Activated gamma-delta T cell treated with Interleukin-2 at 50 U/mL for 16 hours (primary cell): ENCODE measurements around the gene SNTA1.
"Not testable (repeated sequence)": the region's sequence is repeated elsewhere in the genome, so short reads cannot be mapped to it uniquely, and the experiment has no call there.

ENCODE experiments used
- DNase-seq: peaks from one replicate; pipeline ENCODE4 v3.0.0-alpha.2; 2020

Gene SNTA1

GRCh38 chr20:33443512-33444239, at the start of gene SNTA1:
TSS of gene SNTA1 (minus strand) at chr20:33443763. CDS start at chr20:33443620, 143 bp downstream.
- DNase-seq, result peak; percentile 87

- no peak for DNase-seq
Observed at GRCh38 chr20:33490934-33491656, 47.5 kb upstream of the SNTA1 start.

- DNase-seq, result no peak
Observed at GRCh38 chr20:33490023-33490933, 46.7 kb upstream of the SNTA1 start, which contains the start of gene CBFA2T2. TSS of gene CBFA2T2 (plus strand) at chr20:33490096. CDS start at chr20:33490268, 172 bp downstream.

- DNase-seq, result peak; percentile 99
Observed at GRCh38 chr20:33489495-33490022, 46.0 kb upstream of the SNTA1 start.

- not testable (repeated sequence) for DNase-seq
Observed at GRCh38 chr20:33488661-33489494, 45.3 kb upstream of the SNTA1 start.

- DNase-seq, result no peak
Observed at GRCh38 chr20:33488201-33488600, 44.6 kb upstream of the SNTA1 start.

- DNase-seq, result not testable (repeated sequence)
Observed at GRCh38 chr20:33483186-33483585, 39.6 kb upstream of the SNTA1 start.

GRCh38 chr20:33482581-33482980, 39.0 kb upstream of the SNTA1 start:
- no peak for DNase-seq

GRCh38 chr20:33481431-33481941, 37.9 kb upstream of the SNTA1 start:
- DNase-seq, result no peak

GRCh38 chr20:33480048-33480447, 36.5 kb upstream of the SNTA1 start:
- DNase-seq, result no peak

- DNase-seq, result no peak
Observed at GRCh38 chr20:33477386-33478234, 34.0 kb upstream of the SNTA1 start.

GRCh38 chr20:33475381-33476152, 32.0 kb upstream of the SNTA1 start:
- no peak for DNase-seq

GRCh38 chr20:33474963-33475362, 31.4 kb upstream of the SNTA1 start:
- no peak for DNase-seq

GRCh38 chr20:33474097-33474873, 30.7 kb upstream of the SNTA1 start:
- DNase-seq, result no peak

- DNase-seq, result no peak
Observed at GRCh38 chr20:33472868-33473435, 29.4 kb upstream of the SNTA1 start.

- no peak for DNase-seq
Observed at GRCh38 chr20:33470866-33471265, 27.3 kb upstream of the SNTA1 start.

- DNase-seq, result no peak
Observed at GRCh38 chr20:33470457-33470856, 26.9 kb upstream of the SNTA1 start.

GRCh38 chr20:33466303-33466646, 22.7 kb upstream of the SNTA1 start:
- no peak for DNase-seq
